ENCODE results near the gene SLC30A5.

DNA sequence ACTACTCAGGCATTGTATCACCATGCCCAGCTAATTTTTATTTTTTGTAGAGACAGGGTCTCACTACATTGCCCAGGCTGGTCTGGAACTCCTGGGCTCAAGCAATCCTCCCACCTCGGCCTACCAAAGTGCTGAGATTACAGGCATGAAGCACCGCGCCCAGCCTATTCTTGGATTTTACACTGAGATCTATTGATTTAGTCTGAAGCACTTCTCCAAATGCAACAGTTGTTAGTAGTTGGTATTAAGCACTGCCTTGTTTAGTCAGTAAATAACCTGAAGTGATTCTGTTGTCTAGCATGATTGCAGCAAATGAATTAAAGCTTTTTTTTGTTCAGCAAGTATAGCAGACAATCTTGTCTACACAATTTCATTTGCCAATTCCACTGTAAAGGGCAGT, 64.2 kb downstream of the SLC30A5 start:
- no peak for TF ChIP-seq CTCF (conservative IDR thresholded peaks at IDR 0.05; ENCODE audit: low read length)
- no peak for TF ChIP-seq EZH2phosphoT487 (IDR thresholded peaks at IDR 0.05; ENCODE audit: borderline replicate concordance)

All from Loucy (cell line).